ENCODE results near the gene RUVBL2.
"Not testable (repeated sequence)": the region's sequence is repeated elsewhere in the genome, so short reads cannot be mapped to it uniquely, and the experiment has no call there.

RUVBL2 gene

GRCh38 chr19:49050376-49051033 is 56.8 kb downstream of the RUVBL2 start:
- DNase-seq: not testable (repeated sequence)

- DNase-seq: no peak
Observed at GRCh38 chr19:49056101-49056901, 62.6 kb downstream of the RUVBL2 start.

- DNase-seq: not testable (repeated sequence)
Observed at GRCh38 chr19:49056902-49057596, 63.4 kb downstream of the RUVBL2 start.

DNA sequence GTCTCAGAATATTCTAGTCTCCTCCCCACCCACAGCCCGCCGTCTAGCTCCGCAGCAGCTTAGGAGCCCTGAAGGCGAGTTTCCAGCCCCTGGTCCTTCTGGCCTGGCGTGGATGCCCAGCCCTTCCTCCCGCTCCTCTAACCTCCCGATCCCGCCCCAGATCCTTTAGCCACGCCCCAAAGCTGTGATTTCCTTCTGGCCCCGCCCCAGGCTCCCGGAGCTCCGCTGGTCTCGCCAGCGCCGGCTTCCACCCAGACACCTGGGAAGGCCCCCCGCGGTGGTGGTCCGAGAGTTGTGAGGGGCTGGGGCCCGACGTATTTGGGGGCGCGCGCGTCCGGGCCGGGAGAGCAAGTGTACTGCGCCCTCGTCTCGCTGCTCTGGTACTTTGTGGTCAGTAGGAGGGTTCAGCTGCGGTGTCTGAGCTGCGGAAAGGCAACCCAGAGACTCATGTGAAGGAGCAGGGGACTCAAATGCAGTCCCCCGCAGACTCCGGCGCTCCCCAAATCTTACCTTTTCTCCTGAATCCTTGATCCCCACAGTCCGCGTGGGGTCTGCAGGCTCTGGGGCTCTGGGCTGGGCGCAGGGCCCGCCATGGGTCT is 64.0 kb downstream of the RUVBL2 start, which contains the start of gene CGB7:
Gene CGB7, minus strand, starts transcription at position 114 of the 599 bp plus-strand sequence. CDS start 2,374 bp downstream, outside the sequence.
- peak; percentile 26 for DNase-seq

DNA sequence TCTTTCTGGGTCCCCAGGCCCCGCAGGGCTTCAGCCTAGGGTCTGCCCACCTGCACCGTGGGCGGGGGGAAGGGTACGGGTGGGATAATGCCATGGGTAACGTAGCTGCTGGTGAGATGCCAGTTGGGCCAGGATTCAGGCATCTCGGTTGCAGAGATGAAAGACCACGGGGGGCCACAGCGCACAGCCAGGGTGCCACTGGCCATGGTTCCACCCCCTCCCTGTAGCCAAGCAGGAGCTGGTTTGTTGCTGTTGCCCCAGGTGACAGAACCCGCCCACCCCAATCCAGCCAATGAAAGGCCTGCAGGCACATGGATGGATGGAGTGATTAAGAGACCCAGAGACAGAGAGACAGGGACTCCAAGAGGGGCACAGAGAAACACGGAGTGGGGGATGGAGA is 64.9 kb downstream of the RUVBL2 start:
- DNase-seq: peak; percentile 54

DNA sequence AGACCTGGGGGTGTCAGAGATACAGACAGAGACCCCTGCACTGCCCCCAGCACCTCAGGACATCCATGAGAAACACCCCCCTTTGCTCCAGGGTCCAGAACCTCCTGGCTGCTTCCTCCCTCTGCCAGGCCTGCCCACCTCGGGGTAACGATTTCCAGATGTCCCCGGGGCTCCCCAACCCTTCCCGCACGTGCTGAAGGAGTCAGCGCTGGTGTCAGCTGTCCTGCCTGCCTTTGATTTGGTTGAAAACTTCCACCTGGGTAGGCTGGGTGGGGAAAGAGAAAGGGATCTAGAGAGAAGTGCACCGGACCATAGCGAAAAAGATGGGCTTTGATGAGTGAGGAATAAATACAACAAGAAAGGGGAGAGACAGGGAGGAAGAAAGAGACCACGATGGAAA is 65.4 kb downstream of the RUVBL2 start:
- DNase-seq: no peak

DNA sequence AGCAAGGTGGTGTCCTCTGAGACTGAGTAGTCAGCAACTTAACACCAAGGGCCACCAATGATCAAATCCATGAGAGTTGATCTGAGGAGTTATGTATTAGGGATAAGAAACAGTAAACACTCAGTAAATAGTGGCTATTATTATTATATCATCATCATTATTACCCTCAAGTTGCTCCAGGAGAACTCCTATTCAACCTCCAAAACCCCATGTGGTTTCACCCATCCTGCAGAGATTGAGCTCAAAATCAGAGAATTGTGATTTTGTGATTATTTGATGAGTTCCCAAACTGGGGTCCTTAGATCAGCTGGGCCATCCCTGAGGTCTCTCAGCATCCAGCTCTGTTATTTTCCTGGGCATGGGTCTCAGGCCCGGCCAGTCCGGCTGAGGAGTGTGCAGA is 67.3 kb downstream of the RUVBL2 start:
- DNase-seq: no peak

GRCh38 chr19:49061445-49061844 is 67.8 kb downstream of the RUVBL2 start:
- no peak for DNase-seq

DNA sequence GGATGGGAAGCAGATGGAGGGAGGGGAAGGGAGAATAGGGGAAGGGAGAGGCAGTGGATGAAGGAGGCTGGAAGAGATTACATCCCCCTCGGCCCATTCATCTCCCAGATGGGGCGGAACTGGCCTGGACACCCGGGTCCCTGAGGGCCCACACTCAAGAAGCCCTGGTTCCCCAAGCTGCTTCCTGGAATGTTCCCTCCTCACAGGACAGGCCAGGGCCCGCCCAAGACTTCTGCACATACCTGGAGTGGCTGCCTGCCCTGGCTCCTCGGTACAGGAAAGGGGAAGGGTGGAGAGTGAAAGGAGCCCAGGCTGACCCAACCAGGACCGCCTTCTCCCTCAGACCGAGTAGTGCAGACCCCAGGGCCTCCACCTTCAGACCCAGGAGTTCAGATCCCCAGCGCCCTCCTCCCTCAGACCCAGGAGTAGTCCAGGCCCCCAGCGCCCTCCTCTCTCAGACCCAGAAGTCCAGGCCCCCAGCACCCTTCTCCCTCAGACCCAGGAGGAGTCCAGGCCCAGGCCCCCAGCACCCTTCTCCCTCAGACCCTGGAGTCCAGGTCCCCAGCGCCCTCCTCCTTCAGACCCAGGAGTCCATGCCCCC is 70.4 kb downstream of the RUVBL2 start:
- DNase-seq: no peak

- DNase-seq: no peak
Observed at GRCh38 chr19:49064768-49065611, 71.3 kb downstream of the RUVBL2 start, which contains the start of gene NTF4. Gene NTF4 (minus strand): TSS chr19:49064818. CDS start chr19:49061997, 2,821 bp downstream.
